Duodenal mucosa (tissue), 2 donors: ENCODE results near the gene ZMYM4.
"Not testable (repeated sequence)": the region's sequence is repeated elsewhere in the genome, so short reads cannot be mapped to it uniquely, and the experiment has no call there.

Experiments
- H3K27ac ChIP-seq: one replicate; pipeline ENCODE4 v1.7.0; 2013; ENCODE audit warnings: low read depth, low read length
- H3K27me3 ChIP-seq, 2 donors: one replicate each; pipeline ENCODE4 v1.7.0; 2013; ENCODE audit warnings: low read length in 2 of 2, control low read depth in 1 of 2; ENCODE audit not compliant: insufficient read depth in 2 of 2, control insufficient read depth in 1 of 2
- H3K36me3 ChIP-seq, 2 donors: one replicate each; pipeline ENCODE4 v1.7.0; 2013; ENCODE audit warnings: low read length in 2 of 2, control low read depth in 1 of 2; ENCODE audit not compliant: insufficient read depth in 2 of 2, control insufficient read depth in 1 of 2
- H3K4me1 ChIP-seq, 2 donors: one replicate each; pipeline ENCODE4 v1.7.0; 2013; ENCODE audit warnings: low read length in 2 of 2, control low read depth in 1 of 2; ENCODE audit not compliant: insufficient read depth in 2 of 2, control insufficient read depth in 1 of 2
- H3K4me3 ChIP-seq, 2 donors: one replicate each; pipeline ENCODE4 v1.7.0; 2013; ENCODE audit warnings: low read length in 2 of 2, low read depth in 1 of 2
- H3K9ac ChIP-seq, 2 donors: one replicate each; pipeline ENCODE4 v1.7.0; 2013; ENCODE audit warnings: low read length in 2 of 2, low read depth in 1 of 2
- H3K9me3 ChIP-seq, 2 donors: one replicate each; pipeline ENCODE4 v1.7.0; 2013; ENCODE audit warnings: low read length in 2 of 2, control low read depth in 1 of 2; ENCODE audit not compliant: control insufficient read depth in 1 of 2

Gene ZMYM4

DNA sequence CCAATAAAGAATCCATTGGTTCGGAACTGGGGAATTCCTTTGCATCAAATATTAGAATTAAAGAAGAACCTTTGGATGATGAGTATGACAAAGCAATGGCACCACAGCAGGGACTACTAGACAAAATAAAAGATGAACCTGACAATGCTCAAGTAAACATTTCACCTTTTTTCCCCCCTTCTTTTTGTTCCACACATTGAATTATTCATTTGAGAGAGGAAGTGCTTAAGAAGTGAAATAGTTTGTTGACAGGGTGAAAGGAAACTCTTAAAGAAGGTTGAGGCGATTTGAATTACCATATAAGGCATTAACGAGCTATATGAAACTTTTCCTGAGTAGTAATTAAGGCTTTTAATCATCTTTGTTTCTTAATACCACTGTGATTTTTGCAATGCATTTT lies 93.1 kb downstream of the ZMYM4 start:
- peaks cover 0 to 13% of the 10 kb centered on the region in 2 donors for H3K36me3 ChIP-seq
- H3K9ac ChIP-seq, result no peak overlapping the region
- no peak overlapping the region for H3K27ac ChIP-seq
- H3K4me3 ChIP-seq, result no peak overlapping the region
- H3K4me1 ChIP-seq, result peaks cover 0 to 18% of the 10 kb centered on the region in 2 donors
- H3K27me3 ChIP-seq, result no peaks in the 10 kb centered on the region
- no peaks in the 10 kb centered on the region for H3K9me3 ChIP-seq

DNA sequence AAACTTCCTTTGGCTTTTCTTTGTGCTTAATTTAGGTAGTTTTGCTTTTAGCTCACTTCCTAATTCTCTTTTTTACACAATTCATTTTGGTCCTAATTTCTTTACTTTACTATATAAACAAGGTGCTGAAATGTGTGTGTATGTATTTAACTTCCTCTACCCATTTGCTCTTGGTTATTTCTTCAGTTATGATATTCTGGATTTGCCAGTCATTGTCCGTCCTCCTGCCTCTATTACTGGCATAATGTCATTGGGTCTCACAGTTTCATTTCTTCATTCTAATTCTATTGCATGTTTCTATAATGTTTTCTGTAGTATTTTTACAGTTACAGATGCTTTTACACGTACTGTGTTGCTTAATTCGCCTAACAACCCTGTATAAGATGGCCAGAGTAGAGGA lies 96.2 kb downstream of the ZMYM4 start:
- H3K27me3 ChIP-seq, result no peaks in the 10 kb centered on the region
- no peak overlapping the region for H3K4me3 ChIP-seq
- peaks cover 0 to 5% of the 10 kb centered on the region in 2 donors for H3K4me1 ChIP-seq
- no peaks in the 10 kb centered on the region for H3K9me3 ChIP-seq
- H3K27ac ChIP-seq, result no peak overlapping the region
- no peak overlapping the region for H3K9ac ChIP-seq
- H3K36me3 ChIP-seq, result peaks cover 0 to 13% of the 10 kb centered on the region in 2 donors

- Histone ChIP-seq H3K9ac (no peak overlapping the region), H3K4me3 (no peak overlapping the region), H3K27ac (no peak overlapping the region), H3K4me1 (no peaks in the 10 kb centered on the region), H3K36me3 (peaks cover 0 to 8% of the 10 kb centered on the region in 2 donors), H3K9me3 (no peaks in the 10 kb centered on the region), H3K27me3 (no peaks in the 10 kb centered on the region)
Observed at GRCh38 chr1:35367914-35368313, 99.4 kb downstream of the ZMYM4 start.

GRCh38 chr1:35369922-35370671 lies 101.6 kb downstream of the ZMYM4 start:
- Histone ChIP-seq H3K9ac (no peak overlapping the region), H3K4me3 (no peak overlapping the region), H3K27me3 (no peaks in the 10 kb centered on the region), H3K27ac (no peak overlapping the region), H3K9me3 (no peaks in the 10 kb centered on the region), H3K36me3 (peaks cover 0 to 3% of the 10 kb centered on the region in 2 donors), H3K4me1 (no peaks in the 10 kb centered on the region)

DNA sequence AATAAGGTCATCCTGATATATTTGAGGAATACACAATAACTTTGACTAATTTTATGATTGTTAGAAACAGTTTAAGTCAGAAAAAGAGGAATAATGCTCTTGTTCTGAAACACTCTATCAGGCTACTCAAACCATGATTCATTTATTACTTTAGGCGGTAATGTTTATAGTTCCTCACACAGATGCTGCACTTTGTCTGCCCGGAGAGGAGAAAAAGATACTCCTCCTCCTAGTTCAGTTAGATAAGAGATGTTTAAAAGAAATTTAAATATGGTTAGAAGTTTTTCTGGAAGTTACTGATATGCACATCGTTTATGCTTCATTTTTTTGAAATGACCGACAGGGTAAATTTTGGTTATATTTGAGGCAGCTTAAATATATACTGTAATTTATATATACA lies 103.0 kb downstream of the ZMYM4 start:
- H3K9ac ChIP-seq, result no peak overlapping the region
- no peaks in the 10 kb centered on the region for H3K27me3 ChIP-seq
- no peak overlapping the region for H3K27ac ChIP-seq
- peaks cover 0 to 3% of the 10 kb centered on the region in 2 donors for H3K36me3 ChIP-seq
- no peaks in the 10 kb centered on the region for H3K9me3 ChIP-seq
- no peak overlapping the region for H3K4me3 ChIP-seq
- no peaks in the 10 kb centered on the region for H3K4me1 ChIP-seq

GRCh38 chr1:35377555-35377954 lies 109.0 kb downstream of the ZMYM4 start:
- H3K4me3 ChIP-seq, result no peak overlapping the region
- no peaks in the 10 kb centered on the region for H3K4me1 ChIP-seq
- no peaks in the 10 kb centered on the region for H3K27me3 ChIP-seq
- peaks cover 0 to 6% of the 10 kb centered on the region in 2 donors for H3K36me3 ChIP-seq
- no peak overlapping the region for H3K27ac ChIP-seq
- no peak overlapping the region for H3K9ac ChIP-seq
- no peaks in the 10 kb centered on the region for H3K9me3 ChIP-seq

DNA sequence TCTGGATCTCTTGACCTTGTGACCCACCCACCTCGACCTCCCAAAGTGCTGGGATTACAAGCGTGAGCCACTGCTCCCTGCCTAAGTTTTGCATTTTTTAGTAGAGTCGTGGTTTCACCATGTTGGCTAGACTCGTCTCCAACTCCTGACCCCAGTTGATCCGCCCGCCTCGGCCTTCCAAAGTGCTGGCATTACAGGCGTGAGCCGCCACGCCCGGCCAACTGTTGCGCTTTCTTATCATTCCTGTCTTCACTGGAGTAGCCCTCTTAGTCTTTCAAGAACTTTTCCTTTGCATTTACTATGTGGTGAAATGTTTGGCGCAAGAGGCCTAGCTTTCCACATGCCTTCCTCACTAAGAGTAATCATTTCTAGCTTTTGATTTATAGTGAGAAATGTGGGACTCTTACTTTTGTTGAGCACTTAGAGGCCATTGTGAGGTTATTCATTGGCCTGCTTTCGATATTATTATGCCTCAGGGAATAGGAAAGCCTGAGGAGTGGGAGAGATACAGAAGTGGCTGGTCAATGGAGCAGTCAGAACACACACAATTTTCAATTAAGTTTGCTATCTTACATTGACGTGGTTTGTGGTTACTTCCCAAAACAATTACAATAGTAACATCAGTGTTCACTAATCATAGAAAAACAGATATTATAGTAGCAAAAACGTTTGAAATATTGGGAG lies 111.0 kb downstream of the ZMYM4 start:
- Histone ChIP-seq H3K4me3 (no peak overlapping the region), H3K4me1 (no peaks in the 10 kb centered on the region), H3K9ac (no peak overlapping the region), H3K9me3 (no peaks in the 10 kb centered on the region), H3K27ac (no peak overlapping the region), H3K36me3 (peaks cover 0 to 6% of the 10 kb centered on the region in 2 donors), H3K27me3 (no peaks in the 10 kb centered on the region)

DNA sequence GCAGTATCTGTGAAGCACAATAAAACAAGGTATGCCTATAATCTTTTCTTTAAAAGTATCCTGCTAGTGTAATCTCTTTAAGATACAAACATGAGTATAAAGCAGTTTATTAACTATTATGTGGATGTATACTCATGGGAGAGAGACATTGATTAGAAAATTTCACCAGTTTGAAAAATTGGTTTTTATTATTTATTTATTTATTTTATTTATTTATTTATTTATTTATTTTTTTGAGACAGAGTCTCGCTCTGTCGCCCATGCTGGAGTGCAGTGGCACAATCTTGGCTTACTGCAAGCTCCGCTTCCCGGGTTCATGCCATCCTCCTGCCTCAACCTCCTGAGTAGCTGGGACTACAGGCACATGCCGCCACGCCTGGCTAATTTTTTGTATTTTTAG lies 111.6 kb downstream of the ZMYM4 start:
- H3K27me3 ChIP-seq, H3K9me3 ChIP-seq, H3K4me3 ChIP-seq, H3K36me3 ChIP-seq, H3K27ac ChIP-seq, H3K9ac ChIP-seq, H3K4me1 ChIP-seq: not testable (repeated sequence)

DNA sequence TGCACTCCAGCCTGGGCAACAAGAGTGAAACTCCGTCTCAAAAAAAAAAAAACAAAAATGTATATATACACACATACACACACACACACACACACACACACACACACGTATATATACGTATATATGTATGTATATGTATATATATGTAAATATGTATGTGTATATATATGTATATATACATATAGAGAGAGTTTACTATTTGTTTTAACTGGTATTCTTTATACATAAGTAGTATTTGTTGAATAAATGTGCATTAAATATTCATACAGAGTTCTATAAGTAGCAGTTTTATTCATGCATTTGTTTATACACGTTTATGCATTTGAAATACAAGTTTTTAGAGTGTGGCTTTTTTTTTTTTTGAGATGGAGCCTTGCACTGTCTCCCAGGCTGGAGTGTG lies 113.6 kb downstream of the ZMYM4 start:
- no peaks in the 10 kb centered on the region for H3K27me3 ChIP-seq
- H3K4me3 ChIP-seq, result no peak overlapping the region
- no peaks in the 10 kb centered on the region for H3K9me3 ChIP-seq
- no peak overlapping the region for H3K9ac ChIP-seq
- no peak overlapping the region for H3K27ac ChIP-seq
- peaks cover 2 to 17% of the 10 kb centered on the region in 2 donors for H3K36me3 ChIP-seq
- no peaks in the 10 kb centered on the region for H3K4me1 ChIP-seq

DNA sequence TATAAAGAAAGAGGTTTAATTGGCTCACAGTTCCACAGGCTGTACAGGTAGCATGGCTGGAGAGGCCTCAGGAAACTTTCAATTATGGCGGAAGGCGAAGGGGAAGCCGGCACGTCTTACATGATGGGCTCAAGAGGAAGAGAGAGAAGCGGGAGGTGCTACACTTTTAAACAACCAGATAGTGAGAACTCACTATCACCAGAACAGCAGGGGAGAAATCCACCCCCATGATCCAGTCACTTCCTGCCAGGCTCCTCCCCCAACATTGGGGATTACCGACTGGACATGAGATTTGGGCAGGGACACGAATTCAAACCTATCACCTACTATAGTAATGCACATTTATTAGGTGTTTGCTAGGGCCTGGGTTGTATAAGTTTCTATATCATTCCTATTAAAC lies 117.8 kb downstream of the ZMYM4 start:
- Histone ChIP-seq H3K36me3 (peaks cover 13 to 36% of the 10 kb centered on the region in 2 donors), H3K4me1 (no peaks in the 10 kb centered on the region), H3K27ac (no peak overlapping the region), H3K9ac (no peak overlapping the region), H3K27me3 (no peaks in the 10 kb centered on the region), H3K9me3 (no peaks in the 10 kb centered on the region), H3K4me3 (no peak overlapping the region)
